Stimulated activated CD4-positive, alpha-beta T cell treated with anti-CD3 and anti-CD28 coated beads, Interleukin-1b, Interleukin-23, amount 100 ng/mL, for 1 hour (primary cell): ENCODE data around the gene RNF207.
"Not testable (repeated sequence)": the region's sequence is repeated elsewhere in the genome, so short reads cannot be mapped to it uniquely, and the experiment has no call there.

Source experiments
- DNase-seq, 2 donors: peaks; one replicate each; pipeline ENCODE4 v3.0.0-alpha.2; 2020; ENCODE audit warnings: low read depth in 2 of 2

RNF207 gene

GRCh38 chr1:6200188-6200809, 5.6 kb upstream of the RNF207 start:
- no peak for DNase-seq

- DNase-seq: no peak
Observed at GRCh38 chr1:6202256-6202655, 3.7 kb upstream of the RNF207 start.

GRCh38 chr1:6206520-6206855, 569 bp downstream of the RNF207 start:
- DNase-seq: no peak

GRCh38 chr1:6207075-6207885, 1.4 kb downstream of the RNF207 start:
- no peak for DNase-seq

GRCh38 chr1:6207921-6208320, 2.0 kb downstream of the RNF207 start:
- DNase-seq: no peak

- no peak for DNase-seq
Observed at GRCh38 chr1:6208723-6209660, 3.1 kb downstream of the RNF207 start.

- DNase-seq: no peak
Observed at GRCh38 chr1:6209661-6210580, 4.0 kb downstream of the RNF207 start.

GRCh38 chr1:6210591-6211355, 4.9 kb downstream of the RNF207 start:
- DNase-seq: no peak

GRCh38 chr1:6211731-6212130, 5.8 kb downstream of the RNF207 start:
- DNase-seq: no peak

GRCh38 chr1:6212193-6212959, 6.5 kb downstream of the RNF207 start:
- DNase-seq: no peak

GRCh38 chr1:6218375-6219164, 12.7 kb downstream of the RNF207 start:
- no peak for DNase-seq

- DNase-seq: not testable (repeated sequence)
Observed at GRCh38 chr1:6219641-6220040, 13.7 kb downstream of the RNF207 start.

GRCh38 chr1:6220236-6220635, 14.3 kb downstream of the RNF207 start:
- DNase-seq: no peak

GRCh38 chr1:6221210-6221784, 15.4 kb downstream of the RNF207 start:
- DNase-seq: no peak

GRCh38 chr1:6222636-6223035, 16.7 kb downstream of the RNF207 start:
- no peak for DNase-seq

- DNase-seq: no peak
Observed at GRCh38 chr1:6223617-6224016, 17.7 kb downstream of the RNF207 start.

GRCh38 chr1:6224718-6225117, 18.8 kb downstream of the RNF207 start:
- no peak for DNase-seq

GRCh38 chr1:6225651-6226050, 19.7 kb downstream of the RNF207 start:
- no peak for DNase-seq

GRCh38 chr1:6233376-6233775, 27.5 kb downstream of the RNF207 start:
- DNase-seq: no peak
